SIG-M5 treated with dmso at 0.1 percent for 504 hours (cell line): ENCODE measurements around the gene CRYBA1.

Experiments
- DNase-seq: peaks from one replicate; lab custom pipeline; 2025; ENCODE audit not compliant: unreplicated experiment; lab: John Stamatoyannopoulos, UW

CRYBA1 gene

DNA sequence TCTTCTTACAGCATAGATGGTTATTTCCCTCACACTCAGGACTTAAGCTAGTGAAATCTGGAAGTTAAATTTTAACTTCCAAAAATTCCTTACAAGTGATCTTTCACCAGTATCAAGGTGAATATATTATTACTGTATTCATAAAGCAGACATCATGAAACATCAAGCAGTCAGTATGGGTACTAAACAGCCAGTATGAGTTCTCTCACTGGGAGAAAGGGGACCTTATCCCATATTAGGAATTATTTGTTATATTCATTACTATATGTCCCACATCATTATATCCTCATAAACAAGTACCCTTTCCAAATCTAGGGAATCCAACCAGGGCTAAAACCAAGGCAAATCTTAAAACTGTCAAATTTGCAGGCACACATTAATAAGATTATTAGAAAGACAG is 32.0 kb downstream of the CRYBA1 start:
- DNase-seq, result no peak

- DNase-seq, result no peak
Measured at GRCh38 chr17:29279397-29280070, 32.9 kb downstream of the CRYBA1 start.

GRCh38 chr17:29283496-29283895 is 36.8 kb downstream of the CRYBA1 start:
- DNase-seq, result no peak

DNA sequence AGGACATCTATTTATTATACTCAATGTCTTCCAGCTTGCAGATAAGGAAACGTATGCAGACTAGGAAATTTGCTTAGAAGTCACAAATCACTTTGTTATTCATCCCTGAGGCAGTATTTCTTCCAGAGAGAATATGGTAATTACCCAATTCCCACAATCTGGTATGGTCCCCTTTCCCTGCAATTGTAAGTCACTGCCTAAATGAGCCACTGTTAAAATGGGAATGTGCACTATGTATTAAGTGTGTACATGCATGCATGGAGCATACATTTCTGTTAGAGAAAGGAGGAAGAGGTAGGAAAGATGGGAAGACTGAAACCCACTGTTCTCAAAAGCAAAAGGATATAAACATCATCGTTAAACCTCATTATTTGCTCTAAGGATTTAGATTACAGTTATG is 37.3 kb downstream of the CRYBA1 start:
- DNase-seq, result no peak

- no peak for DNase-seq
Measured at GRCh38 chr17:29289852-29290251, 43.2 kb downstream of the CRYBA1 start.

DNA sequence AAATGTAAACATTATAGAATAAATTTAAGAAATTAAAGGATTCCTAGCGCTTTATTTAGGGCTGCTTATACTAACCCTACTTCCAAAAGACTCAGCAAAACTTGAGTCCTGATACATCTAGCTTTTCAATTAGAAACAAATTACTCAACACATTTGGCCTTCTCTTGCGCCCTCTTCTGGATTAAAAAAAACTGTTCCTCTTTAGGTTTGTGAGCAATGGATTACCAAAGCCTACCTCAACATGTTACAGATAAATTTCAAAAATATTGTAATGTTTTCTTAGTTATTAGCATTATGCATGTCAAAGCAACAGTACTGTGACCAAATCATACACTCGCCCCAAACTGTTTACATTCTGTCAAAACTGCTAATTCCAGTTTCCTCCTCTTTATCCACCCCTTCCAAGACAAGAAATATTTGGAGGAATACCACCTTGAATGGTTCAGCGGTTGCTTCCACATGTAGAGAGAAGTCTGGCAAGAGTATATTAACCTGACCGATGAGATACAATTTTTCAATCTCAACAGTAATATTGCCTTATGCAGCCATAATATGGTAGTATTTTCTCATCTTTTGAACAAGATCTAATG is 44.6 kb downstream of the CRYBA1 start:
- peak; percentile 89 for DNase-seq

DNA sequence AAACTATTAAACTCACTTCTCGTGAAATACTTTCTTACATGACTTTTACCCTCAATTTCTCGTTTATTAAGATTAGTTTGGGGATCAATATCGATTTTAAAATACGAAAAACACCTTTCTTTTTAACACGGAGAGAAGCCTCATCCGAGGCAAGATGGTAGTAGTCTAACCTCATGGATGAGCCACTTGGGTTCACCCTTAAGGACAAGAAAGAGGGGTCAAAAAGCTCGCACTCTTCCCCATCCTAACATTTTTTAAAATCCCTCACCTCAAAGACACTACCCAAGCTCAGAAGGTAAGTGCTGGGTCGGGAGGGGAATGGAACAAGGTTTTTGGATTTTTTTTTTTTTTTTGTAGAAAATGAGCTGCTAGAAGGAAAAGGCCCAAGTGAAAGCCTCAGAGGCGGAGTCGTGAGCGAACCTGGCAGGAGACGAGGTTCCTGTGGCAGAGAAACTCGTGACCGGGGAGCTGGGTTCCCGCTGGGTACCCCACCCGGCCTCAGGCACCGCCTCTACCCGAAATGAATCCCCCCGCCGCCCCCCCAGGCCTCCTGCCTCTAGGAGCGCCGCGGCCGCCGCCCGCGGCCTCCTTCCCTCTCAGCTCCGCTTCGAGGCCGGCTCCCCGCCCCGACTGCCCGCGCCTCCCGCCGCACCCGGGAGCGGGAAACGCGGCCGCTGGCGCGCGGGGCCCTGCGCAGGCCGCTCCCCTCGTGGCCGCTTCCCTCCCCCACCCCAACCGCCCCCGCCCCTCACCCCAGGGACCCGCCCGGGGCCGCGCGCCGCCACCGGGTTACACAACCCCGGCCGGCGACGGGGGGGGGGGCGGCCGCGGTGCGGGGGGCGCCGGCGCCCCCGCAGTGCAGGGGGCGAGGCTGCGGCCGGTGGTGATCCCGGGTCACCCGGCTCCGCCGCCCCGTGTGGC is 45.7 kb downstream of the CRYBA1 start:
- DNase-seq, result peak; percentile 63

DNA sequence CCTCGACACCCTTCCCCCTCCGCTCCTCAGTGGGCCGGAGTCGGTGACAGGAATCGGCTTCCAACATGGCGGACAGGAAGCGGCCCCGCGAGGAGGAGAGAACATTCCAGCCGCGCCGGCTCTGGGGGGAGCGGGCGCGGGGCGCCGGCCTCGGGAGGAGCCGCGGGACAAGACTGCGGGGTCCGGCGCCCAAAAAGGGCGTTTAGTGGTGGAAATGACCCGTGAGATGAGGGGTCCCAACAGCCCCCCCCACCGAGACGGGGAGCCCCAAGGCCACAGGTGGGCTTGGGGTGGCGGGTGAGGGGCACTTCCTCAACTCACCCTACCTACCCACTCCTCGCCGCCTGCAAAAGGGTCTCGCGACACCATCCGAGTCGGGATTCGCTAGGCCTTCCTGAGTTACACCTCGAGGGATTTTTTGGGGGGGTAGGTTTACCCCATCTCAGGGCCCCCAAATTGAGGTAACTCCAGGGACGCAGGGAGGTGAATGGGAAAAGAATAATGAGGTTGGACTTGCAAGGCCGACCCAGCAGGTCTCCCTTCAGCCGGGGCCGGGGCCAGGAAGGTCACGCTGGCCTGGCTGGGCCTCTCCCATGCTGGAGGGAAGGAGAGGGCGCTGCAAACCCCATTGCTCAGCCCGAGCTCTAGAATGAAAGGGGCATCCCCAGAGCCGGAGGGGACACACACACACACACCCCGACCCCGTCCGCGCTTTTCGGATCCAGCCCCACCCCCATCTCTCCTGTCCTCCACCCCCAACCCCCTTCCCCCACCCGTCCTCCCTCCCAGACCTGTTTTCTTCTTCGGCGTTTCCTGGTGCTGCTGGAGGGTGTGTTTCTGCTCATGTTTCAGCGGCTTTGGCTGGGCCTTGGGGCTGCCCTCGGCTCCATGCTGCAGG is 46.6 kb downstream of the CRYBA1 start:
- peak; percentile 69 for DNase-seq

GRCh38 chr17:29293890-29294579 is 47.4 kb downstream of the CRYBA1 start, which contains the start of gene NUFIP2:
Gene NUFIP2, minus strand, starts transcription at chr17:29294148. Its CDS starts 89 bp downstream, at chr17:29294059.
- DNase-seq, result peak; percentile 99

GRCh38 chr17:29294580-29294900 is 47.9 kb downstream of the CRYBA1 start:
- DNase-seq, result no peak

DNA sequence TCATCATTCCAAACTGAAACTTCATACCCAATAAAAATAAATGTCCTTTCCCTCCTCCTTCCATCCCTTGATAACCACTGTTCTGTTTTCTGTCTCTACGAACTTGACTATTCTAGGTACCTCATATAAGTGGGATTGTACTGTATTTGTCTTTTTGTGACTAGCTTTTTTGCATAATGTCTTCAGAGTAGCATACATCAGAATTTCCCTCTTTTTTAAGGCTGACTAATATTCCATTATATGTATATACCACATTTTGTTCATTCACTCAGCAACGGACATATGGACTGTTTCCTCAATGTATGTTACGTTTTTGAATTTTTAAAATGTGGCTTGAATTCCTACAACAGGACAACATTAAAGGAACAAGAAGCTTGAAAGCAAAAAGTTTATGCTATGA is 48.8 kb downstream of the CRYBA1 start:
- DNase-seq, result no peak

- DNase-seq, result no peak
Measured at GRCh38 chr17:29299031-29299430, 52.4 kb downstream of the CRYBA1 start.

GRCh38 chr17:29303386-29303785 is 56.7 kb downstream of the CRYBA1 start:
- DNase-seq, result no peak
